H1 (cell line): Measurements from ENCODE around the gene RERE. TPM values are rescaled to one million over a fixed set of nuclear protein-coding genes. Genes with fewer than 3 reads are reported as not detected.

Source experiments
- KDM1A ChIP-seq: fragments of 200-600, 300-600 bp; sonication (generic); IDR thresholded peaks from 2 replicates; pipeline ENCODE4 v1.7.1; 2016; ENCODE audit warnings: mild to moderate bottlenecking, low read length, borderline replicate concordance
- polyA plus RNA-seq, 7 experiments: library from polyadenylated mRNA; depleted of rRNA in 3 of 7; stranded (reverse) in 5 of 7; unstranded in 2 of 7; fragments of >200 nt in 5 of 7; fragments of 200-250 nt in 2 of 7; gene quantifications; 1 replicate in 5 of 7; 2 replicates in 1 of 7; 4 replicates in 1 of 7; pipeline versions ENCODE4 v1.2.1 to v1.2.3, GENCODE V29; 2011 to 2013; ENCODE audit warnings: missing spikeins in 2 of 7, mixed read lengths in 2 of 7
- total RNA-seq: library from RNA; stranded (reverse); fragmentation: NEBNext Ultra II Directional; extraction: Animal tissue kit (Norgen Biotek cat#: 25700); gene quantifications from 2 replicates; pipeline ENCODE4 v1.2.1, GENCODE V29; 2021

Gene RERE
- total and polyA plus RNA-seq, 2 of the 8 experiments (the other 6 are each of a cell fraction or from before 2014, with no cell fraction given) = 15.3 to 142 TPM

GRCh38 chr1:8646996-8647395 lies 170.4 kb downstream of the RERE start (continued):
- no peak for TF ChIP-seq KDM1A
- TF ChIP-seq, all 59 proteins: peak for 0
